Nephron (organoid): ENCODE results near the gene PDE11A.

ENCODE experiments used
- H3K27ac Mint-ChIP-seq, 3 experiments: 2 replicates each; pipeline ENCODE4 v1.8.0; 2020; ENCODE audit warnings: mixed read lengths in 3 of 3, mild to moderate bottlenecking in 2 of 3, moderate library complexity in 1 of 3
- H3K27me3 Mint-ChIP-seq: 2 replicates; pipeline ENCODE4 v1.8.0; 2021; ENCODE audit warnings: low read depth, mild to moderate bottlenecking, moderate library complexity, mixed read lengths
- H3K36me3 Mint-ChIP-seq: 2 replicates; pipeline ENCODE4 v1.8.0; 2020; ENCODE audit warnings: low read depth, mixed read lengths
- H3K4me1 Mint-ChIP-seq: 2 replicates; pipeline ENCODE4 v1.8.0; 2020; ENCODE audit warnings: mixed read lengths
- H3K4me3 Mint-ChIP-seq, 3 experiments: 2 replicates each; pipeline ENCODE4 v1.8.0; 2020; ENCODE audit warnings: mild to moderate bottlenecking in 3 of 3, mixed read lengths in 3 of 3, moderate library complexity in 2 of 3
- H3K9me3 Mint-ChIP-seq: 2 replicates; pipeline ENCODE4 v1.8.0; 2020; ENCODE audit warnings: mixed read lengths
- TF ChIP-seq, protein P1 (sequence below), 3 experiments: fragments of 200-600 bp; sonication (generic); IDR thresholded peaks; one replicate each; pipeline ENCODE4 v1.5.0; 2021; ENCODE audit warnings: antibody characterized with exemption in 3 of 3; ENCODE audit not compliant: unreplicated experiment in 3 of 3

PDE11A gene

DNA sequence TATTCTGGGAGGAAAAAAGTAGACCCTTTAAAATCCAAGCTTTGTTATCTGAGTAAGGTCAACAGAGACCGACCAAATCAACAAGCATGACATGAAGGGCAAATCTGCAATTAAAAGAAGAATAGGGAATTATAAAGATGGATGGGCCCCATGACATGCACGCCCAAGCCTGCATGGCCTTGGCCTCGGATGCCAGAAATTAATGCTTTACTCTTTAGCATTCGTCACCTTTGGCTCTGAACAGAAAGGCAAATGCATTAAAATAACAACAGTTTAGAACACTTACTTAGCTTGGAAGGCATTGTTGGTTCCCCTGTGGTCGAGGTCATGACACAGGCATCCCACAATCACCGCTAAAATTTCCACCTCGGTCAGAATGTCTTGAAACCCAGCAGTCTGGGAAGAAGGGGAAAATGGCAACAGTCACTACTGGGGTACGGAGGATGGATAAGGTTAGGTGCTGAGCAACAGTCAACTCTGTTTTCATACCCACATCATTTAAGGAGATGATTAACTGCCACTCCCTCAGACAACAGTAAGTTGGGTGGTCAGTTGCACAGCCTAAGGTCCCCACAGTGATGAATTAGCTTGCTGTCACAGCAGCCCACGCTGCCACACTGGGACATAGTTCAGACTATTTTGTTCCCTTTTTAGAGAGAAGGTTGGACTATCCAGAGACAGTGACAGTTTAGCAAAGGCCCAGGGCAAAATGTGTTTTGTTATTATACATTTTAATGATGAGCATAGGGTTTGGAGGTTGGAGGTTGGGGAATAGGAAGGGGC lies 360.9 kb downstream of the PDE11A start:
- no peaks in the 10 kb centered on the region for H3K27me3 Mint-ChIP-seq
- H3K27ac Mint-ChIP-seq, result no peak overlapping the region
- H3K9me3 Mint-ChIP-seq, result no peaks in the 10 kb centered on the region
- H3K36me3 Mint-ChIP-seq, result no peaks in the 10 kb centered on the region
- peaks cover 9% of the 10 kb centered on the region for H3K4me1 Mint-ChIP-seq
- no peak overlapping the region for H3K4me3 Mint-ChIP-seq
- TF ChIP-seq, protein P1, sequence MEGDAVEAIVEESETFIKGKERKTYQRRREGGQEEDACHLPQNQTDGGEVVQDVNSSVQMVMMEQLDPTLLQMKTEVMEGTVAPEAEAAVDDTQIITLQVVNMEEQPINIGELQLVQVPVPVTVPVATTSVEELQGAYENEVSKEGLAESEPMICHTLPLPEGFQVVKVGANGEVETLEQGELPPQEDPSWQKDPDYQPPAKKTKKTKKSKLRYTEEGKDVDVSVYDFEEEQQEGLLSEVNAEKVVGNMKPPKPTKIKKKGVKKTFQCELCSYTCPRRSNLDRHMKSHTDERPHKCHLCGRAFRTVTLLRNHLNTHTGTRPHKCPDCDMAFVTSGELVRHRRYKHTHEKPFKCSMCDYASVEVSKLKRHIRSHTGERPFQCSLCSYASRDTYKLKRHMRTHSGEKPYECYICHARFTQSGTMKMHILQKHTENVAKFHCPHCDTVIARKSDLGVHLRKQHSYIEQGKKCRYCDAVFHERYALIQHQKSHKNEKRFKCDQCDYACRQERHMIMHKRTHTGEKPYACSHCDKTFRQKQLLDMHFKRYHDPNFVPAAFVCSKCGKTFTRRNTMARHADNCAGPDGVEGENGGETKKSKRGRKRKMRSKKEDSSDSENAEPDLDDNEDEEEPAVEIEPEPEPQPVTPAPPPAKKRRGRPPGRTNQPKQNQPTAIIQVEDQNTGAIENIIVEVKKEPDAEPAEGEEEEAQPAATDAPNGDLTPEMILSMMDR (IDR thresholded peaks at IDR 0.05; ENCODE audit: unreplicated experiment in 3 of 3), result no peak

DNA sequence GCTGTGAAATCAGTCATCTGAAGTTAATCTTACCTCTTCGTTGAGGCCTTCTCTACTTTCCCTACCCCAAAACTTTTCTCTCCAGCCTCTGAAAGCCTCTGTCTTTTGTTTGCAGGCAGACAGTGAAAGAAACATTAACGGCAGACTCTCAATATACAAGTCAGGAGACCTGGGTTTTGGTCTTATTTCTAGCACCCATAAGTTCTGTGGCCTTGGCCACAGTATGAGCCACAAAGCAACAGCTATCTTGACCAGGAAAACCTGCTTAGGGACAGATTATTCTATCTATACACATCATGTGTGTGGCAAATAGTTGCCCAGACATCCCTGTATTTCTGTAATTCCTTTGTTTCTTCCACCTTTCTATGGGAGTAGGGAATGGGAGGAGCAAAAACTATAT lies 361.7 kb downstream of the PDE11A start:
- no peaks in the 10 kb centered on the region for H3K36me3 Mint-ChIP-seq
- no peak overlapping the region for H3K4me3 Mint-ChIP-seq
- no peaks in the 10 kb centered on the region for H3K9me3 Mint-ChIP-seq
- no peaks in the 10 kb centered on the region for H3K27me3 Mint-ChIP-seq
- TF ChIP-seq, protein P1 (IDR thresholded peaks at IDR 0.05; ENCODE audit: unreplicated experiment in 3 of 3), result no peak
- H3K27ac Mint-ChIP-seq, result no peak overlapping the region
- H3K4me1 Mint-ChIP-seq, result peaks cover 9% of the 10 kb centered on the region

DNA sequence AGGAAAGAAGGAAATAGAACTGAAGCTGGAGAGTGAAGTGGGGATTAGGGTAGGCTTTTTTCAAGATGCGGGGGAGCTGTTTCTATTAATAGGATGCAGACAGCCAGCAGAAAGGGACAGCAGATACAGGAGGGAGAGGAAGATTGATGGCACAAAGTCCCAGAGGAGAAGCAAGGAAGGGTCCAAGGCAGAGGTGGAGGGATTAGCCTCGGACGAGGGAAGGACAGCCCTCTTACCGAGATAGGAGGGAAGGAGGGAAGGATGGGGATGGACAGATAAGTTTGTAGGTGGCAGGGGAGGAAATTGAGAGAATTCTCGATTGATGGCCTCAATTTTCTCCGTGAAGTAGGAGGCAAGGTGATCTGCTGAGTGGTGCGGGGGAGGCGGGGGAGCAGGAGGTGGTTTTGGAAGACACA lies 362.6 kb downstream of the PDE11A start:
- Mint-ChIP-seq H3K4me3 (no peak overlapping the region), H3K36me3 (no peaks in the 10 kb centered on the region), H3K27me3 (no peaks in the 10 kb centered on the region), H3K27ac (no peak overlapping the region), H3K4me1 (peaks cover 13% of the 10 kb centered on the region), H3K9me3 (no peaks in the 10 kb centered on the region)
- TF ChIP-seq, protein P1 (IDR thresholded peaks at IDR 0.05; ENCODE audit: unreplicated experiment in 3 of 3), result no peak

DNA sequence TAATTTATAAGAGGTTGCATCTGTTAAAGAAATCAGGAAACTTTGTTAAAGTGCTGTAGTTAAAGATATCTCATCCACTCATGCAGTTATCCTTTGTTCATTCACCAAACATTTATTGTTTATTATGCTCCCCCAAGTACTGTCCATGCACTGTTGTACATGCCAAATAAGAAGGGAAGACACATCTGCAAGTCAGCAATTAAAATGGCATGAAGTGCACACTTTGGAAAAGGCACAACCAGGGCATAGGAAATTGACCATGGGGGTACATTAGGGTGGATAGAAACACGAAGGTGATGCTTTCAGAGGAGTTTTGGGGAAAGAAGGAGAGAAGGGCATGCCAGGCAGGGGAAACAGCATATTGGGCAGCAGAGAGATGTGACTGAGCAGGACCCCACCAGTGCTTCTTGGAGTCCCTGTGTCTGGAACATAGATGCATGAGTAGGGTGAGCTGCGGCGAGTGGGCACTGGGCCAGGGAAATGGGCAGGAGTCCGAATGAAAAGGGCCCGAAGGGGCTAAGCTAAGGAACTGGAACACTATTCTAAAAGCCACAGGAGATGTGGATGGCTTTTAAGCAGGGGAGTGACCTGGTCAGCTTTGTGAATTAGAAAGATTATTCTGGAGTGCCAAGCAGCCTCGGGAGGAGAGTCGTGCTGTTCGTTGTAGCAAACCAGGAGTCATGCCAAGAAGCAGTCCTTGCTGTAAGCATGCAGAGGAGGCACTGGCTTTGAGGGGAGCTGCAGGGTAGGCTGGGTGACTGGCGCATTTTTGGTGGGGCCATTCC lies 363.7 kb downstream of the PDE11A start:
- Mint-ChIP-seq H3K4me1 (peaks cover 7% of the 10 kb centered on the region), H3K9me3 (no peaks in the 10 kb centered on the region), H3K27me3 (no peaks in the 10 kb centered on the region), H3K36me3 (no peaks in the 10 kb centered on the region), H3K27ac (no peak overlapping the region), H3K4me3 (no peak overlapping the region)
- TF ChIP-seq, protein P1 (IDR thresholded peaks at IDR 0.05; ENCODE audit: unreplicated experiment in 3 of 3), result no peak

DNA sequence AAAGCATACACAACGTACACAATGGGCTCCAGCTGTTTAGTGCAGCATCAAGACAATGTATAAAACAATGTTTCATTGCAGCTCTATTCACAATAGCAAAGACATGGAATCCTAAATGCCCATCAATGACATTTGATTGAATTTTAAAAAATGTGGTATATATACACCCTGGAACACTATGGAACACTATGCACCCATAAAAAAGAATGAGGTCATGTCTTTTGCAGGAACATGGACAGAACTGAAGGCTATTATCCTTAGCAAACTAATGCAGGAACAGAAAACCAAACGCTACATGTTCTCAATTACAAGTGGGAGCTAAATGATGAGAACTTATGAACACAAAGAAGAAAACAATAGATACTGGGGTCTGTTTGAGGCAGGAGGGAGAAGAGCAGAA lies 364.5 kb downstream of the PDE11A start:
- Mint-ChIP-seq H3K27me3 (no peaks in the 10 kb centered on the region), H3K36me3 (no peaks in the 10 kb centered on the region), H3K9me3 (no peaks in the 10 kb centered on the region), H3K4me1 (peaks cover 7% of the 10 kb centered on the region), H3K4me3 (no peak overlapping the region), H3K27ac (no peak overlapping the region)
- TF ChIP-seq, protein P1 (IDR thresholded peaks at IDR 0.05; ENCODE audit: unreplicated experiment in 3 of 3), result no peak
